Astrocyte of the cerebellum (primary cell): ENCODE data around the gene MTUS2.

Source experiments
- DNase-seq: peaks from one replicate; pipeline ENCODE4 v3.0.0-alpha.2; 2011; ENCODE audit warnings: low read depth
- H3K4me3 ChIP-seq: 2 replicates; pipeline ENCODE4 v1.5.1; 2011; ENCODE audit warnings: mild to moderate bottlenecking, low read depth, low read length, moderate library complexity
- in situ Hi-C: cut with HindIII; loops from 2 replicates; pipeline ENCODE4 v1.10.0; 2017; ENCODE audit warnings: low sequenced_read_pairs
- TF ChIP-seq, protein P1 (sequence below): IDR thresholded peaks from 2 replicates; pipeline ENCODE4 v1.5.1; 2012; ENCODE audit warnings: low read length, low read depth, moderate library complexity, mild to moderate bottlenecking; ENCODE audit errors: missing control alignments

Gene MTUS2

DNA sequence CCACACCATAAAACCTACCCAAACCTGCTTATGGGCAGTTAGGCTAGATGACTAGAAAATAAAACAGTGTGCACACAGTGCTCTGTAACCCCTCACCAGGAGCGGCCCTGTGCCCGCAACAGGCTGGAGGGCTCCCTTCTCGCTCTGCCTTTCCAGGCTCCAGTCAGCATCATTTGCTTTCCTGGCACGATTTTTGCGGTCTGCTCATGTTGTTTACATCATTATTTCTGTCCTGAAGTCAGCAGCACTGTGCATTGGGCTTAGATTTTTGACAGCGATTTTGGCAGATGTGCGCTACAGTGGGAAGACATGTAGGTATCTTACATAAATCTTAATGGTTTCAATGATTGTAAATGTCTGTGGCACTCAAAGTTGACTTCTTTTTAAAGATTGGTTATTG, 344.0 kb downstream of the MTUS2 start:
- in situ Hi-C loops: no loop called here
- H3K4me3 ChIP-seq: no peak overlapping the region
- DNase-seq: no peak
- TF ChIP-seq, protein P1, sequence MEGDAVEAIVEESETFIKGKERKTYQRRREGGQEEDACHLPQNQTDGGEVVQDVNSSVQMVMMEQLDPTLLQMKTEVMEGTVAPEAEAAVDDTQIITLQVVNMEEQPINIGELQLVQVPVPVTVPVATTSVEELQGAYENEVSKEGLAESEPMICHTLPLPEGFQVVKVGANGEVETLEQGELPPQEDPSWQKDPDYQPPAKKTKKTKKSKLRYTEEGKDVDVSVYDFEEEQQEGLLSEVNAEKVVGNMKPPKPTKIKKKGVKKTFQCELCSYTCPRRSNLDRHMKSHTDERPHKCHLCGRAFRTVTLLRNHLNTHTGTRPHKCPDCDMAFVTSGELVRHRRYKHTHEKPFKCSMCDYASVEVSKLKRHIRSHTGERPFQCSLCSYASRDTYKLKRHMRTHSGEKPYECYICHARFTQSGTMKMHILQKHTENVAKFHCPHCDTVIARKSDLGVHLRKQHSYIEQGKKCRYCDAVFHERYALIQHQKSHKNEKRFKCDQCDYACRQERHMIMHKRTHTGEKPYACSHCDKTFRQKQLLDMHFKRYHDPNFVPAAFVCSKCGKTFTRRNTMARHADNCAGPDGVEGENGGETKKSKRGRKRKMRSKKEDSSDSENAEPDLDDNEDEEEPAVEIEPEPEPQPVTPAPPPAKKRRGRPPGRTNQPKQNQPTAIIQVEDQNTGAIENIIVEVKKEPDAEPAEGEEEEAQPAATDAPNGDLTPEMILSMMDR: no peak

DNA sequence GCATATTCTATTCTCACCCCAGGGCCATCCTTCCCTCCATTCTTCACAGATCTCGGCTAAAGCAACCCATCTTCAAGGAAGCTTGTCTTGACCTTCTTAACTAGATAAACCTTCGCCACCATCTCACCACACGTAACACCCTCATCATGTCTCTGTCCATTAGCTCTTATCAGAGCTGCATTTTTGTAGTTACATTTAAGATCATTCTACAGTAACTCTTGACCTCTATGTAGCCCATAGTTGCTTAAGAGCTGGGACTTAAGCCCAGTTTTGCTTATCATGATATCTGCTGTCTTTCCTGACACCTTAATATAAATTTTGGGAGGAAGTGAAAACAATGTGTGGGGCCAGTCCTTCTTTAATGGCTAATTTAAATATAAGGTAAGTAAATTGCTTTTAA, 345.1 kb downstream of the MTUS2 start:
- TF ChIP-seq, protein P1: no peak
- H3K4me3 ChIP-seq: no peak overlapping the region
- DNase-seq: no peak
- in situ Hi-C loops: no loop called here

DNA sequence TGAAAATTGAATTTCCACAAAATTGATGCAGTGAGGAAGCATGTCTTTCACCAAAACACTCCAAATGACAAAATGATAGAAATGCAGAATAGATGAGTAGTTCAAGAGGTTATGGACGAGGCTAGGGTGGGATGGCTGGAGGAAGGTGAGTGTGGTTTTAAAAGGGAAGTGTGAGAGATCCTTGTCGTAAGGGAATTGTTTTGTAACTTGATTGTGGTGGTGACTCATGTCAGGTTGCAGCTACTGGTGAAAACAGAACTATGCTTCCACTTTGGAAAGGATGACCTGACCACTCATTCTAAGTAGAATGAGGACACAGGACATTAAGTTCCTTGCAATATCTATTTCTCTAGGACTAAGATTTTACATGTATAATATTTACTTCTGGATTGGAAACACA, 345.7 kb downstream of the MTUS2 start:
- TF ChIP-seq, protein P1: no peak
- in situ Hi-C loops: no loop called here
- H3K4me3 ChIP-seq: no peak overlapping the region
- no peak for DNase-seq

DNA sequence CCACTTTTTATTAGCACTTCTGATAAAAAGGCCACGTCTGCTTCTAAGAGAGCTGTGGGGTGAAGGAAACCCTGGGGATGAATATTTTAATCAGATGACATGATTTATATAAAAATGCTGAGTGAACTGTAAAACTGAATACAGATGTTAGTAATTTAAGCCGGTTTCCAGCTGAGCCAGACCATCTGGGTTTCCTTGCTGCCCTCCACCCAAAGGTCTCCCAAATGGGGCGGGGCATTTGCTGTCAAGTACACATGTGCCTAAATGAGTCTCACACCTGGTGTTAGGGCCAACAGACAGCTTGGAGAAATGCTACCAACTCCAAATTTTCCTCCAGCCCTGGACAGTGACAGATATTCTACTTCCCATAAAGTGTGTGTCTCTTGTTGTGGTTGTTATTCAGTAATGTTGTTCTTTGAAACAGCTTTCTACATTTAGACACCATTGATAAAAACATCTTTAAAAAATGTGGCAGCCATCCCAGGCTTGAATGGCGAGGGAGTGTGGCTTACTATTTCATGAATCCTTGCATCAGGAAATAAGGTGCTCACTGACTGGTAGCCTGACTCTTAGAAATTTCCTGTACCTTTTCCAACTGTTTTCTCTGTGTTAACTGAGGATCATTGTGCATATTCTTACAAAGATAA, 350.4 kb downstream of the MTUS2 start:
- no peak overlapping the region for H3K4me3 ChIP-seq
- no peak for DNase-seq
- TF ChIP-seq, protein P1: no peak
- in situ Hi-C loops: no loop called here

DNA sequence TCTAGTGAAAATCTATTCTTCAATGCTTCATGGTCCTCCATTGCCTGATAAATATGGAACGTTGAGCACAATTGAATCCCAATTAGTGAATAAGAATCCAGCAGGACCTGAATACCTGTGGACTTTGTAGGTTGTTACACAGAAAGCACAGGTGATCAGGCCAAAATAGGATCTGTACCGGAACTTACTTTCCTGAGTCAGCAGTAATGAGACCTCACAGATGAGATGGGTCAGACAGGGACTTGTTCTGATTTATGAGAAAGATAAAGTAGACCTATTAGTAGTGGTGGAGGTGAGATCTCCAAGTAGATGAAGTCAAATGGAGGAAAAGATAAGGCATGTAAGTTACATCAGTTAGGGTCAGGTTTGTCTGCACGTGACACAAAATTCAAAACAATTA, 351.1 kb downstream of the MTUS2 start:
- in situ Hi-C loops: no loop called here
- TF ChIP-seq, protein P1: no peak
- no peak overlapping the region for H3K4me3 ChIP-seq
- no peak for DNase-seq

DNA sequence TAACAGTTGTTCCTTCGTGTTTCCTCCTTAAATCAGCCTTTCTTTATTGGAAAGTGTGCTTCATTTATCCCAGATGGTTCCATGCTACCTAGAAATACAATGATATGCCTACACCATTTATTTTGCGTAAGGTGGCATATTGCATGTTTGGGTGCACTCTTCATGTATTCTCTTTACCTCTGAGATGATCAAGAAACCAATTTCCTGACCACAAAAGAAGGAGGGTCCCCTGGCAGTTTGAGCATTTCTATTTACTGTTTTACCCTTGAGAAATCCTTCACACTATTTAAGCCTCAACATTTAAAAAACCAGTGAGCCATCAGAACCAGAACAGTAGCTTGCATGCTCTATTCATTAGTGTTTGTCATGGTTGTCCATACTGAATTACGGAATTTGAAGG, 354.0 kb downstream of the MTUS2 start:
- no peak overlapping the region for H3K4me3 ChIP-seq
- in situ Hi-C loops: no loop called here
- TF ChIP-seq, protein P1: no peak
- no peak for DNase-seq
